ENCODE data around the gene ESYT1.

GRCh38 chr12:56105609-56105902, 22.5 kb upstream of the ESYT1 start:
- TF ChIP-seq, protein P1, sequence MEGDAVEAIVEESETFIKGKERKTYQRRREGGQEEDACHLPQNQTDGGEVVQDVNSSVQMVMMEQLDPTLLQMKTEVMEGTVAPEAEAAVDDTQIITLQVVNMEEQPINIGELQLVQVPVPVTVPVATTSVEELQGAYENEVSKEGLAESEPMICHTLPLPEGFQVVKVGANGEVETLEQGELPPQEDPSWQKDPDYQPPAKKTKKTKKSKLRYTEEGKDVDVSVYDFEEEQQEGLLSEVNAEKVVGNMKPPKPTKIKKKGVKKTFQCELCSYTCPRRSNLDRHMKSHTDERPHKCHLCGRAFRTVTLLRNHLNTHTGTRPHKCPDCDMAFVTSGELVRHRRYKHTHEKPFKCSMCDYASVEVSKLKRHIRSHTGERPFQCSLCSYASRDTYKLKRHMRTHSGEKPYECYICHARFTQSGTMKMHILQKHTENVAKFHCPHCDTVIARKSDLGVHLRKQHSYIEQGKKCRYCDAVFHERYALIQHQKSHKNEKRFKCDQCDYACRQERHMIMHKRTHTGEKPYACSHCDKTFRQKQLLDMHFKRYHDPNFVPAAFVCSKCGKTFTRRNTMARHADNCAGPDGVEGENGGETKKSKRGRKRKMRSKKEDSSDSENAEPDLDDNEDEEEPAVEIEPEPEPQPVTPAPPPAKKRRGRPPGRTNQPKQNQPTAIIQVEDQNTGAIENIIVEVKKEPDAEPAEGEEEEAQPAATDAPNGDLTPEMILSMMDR (IDR thresholded peaks at IDR 0.05; ENCODE audit: poor library complexity): no peak
- no peak for TF ChIP-seq EZH2phosphoT487 (IDR thresholded peaks at IDR 0.05; ENCODE audit: low read depth, severe bottlenecking, unreplicated experiment)
- no peak for TF ChIP-seq EZH2 (IDR thresholded peaks at IDR 0.05; ENCODE audit: borderline replicate concordance)
